ENCODE measurements around the gene GALNT2. TPM values are rescaled to one million over a fixed set of nuclear protein-coding genes. Genes with fewer than 3 reads are reported as not detected.
A peak's percentile ranks its signal among the peaks of the same experiment; 100 is the strongest.

The GALNT2 gene
- total and polyA plus RNA-seq, 10 of the 15 experiments (the other 5 are each of a cell fraction or from before 2014, with no cell fraction given): 0.52 to 27.7 (median 16.3) TPM

DNA sequence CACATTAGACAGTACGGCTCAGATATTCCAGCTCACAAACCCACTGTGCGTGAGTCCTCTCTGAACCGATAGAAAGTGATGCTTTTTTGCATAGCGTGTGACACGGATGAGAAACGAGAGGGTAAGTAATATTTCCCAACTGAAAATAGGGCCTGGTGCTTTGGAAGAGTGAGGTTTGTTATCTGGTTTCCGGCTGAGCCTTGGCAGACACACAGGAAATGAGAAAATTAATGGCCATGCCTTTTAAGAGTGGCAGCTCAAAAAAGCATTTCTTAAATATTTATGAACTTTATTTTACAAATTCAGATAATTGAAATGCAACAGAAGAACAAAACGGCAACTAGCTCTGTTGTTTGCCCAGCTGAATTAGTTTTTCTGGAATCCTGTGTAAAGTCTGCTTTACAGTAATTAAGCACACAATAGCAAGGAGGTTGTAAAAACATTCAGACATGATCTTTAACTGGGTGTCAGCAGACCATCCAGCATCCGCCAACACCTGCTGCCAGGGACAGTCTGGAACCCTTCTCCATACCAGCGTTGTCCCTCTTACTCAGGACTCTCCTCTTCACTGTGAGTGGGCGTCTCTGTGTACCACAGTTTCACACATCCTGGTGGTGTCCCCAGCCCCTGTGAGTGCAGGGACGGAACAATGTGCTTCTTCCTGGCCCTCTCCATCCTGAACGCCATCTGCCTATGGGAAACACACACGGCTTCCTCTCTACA lies 203.7 kb downstream of the GALNT2 start (continued):
- TF ChIP-seq SMARCA5 (IDR thresholded peaks at IDR 0.05): no peak
- TF ChIP-seq MXI1 (IDR thresholded peaks at IDR 0.05; ENCODE audit: low read depth, low read length): no peak
- TF ChIP-seq ZNF217 (IDR thresholded peaks at IDR 0.05): no peak
- no peak for TF ChIP-seq NR2F1 (conservative IDR thresholded peaks at IDR 0.05)
- no peak for TF ChIP-seq GATAD2B (conservative IDR thresholded peaks at IDR 0.05; ENCODE audit: low read depth)
- TF ChIP-seq, protein P1, sequence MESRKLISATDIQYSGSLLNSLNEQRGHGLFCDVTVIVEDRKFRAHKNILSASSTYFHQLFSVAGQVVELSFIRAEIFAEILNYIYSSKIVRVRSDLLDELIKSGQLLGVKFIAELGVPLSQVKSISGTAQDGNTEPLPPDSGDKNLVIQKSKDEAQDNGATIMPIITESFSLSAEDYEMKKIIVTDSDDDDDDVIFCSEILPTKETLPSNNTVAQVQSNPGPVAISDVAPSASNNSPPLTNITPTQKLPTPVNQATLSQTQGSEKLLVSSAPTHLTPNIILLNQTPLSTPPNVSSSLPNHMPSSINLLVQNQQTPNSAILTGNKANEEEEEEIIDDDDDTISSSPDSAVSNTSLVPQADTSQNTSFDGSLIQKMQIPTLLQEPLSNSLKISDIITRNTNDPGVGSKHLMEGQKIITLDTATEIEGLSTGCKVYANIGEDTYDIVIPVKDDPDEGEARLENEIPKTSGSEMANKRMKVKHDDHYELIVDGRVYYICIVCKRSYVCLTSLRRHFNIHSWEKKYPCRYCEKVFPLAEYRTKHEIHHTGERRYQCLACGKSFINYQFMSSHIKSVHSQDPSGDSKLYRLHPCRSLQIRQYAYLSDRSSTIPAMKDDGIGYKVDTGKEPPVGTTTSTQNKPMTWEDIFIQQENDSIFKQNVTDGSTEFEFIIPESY (IDR thresholded peaks at IDR 0.05): no peak
- TF ChIP-seq GABPA (IDR thresholded peaks at IDR 0.05; ENCODE audit: low read depth): 0 out of 2 replicates have a peak, but pooled peaks have one; percentile 48
- peak in 1 of 2 experiments; percentile 42; a peak in 2 of 4 replicates for TF ChIP-seq ETV6 (conservative IDR thresholded peaks at IDR 0.05 in 1 of 2, IDR thresholded peaks at IDR 0.05 in 1 of 2; ENCODE audit: borderline replicate concordance in 1 of 2, low read depth in 1 of 2)
- TF ChIP-seq NKRF (conservative IDR thresholded peaks at IDR 0.05): no peak
- no peak for TF ChIP-seq KAT2A (conservative IDR thresholded peaks at IDR 0.05; ENCODE audit: control insufficient read depth, low read depth, low read length)
